HG03460 (cell line): Measurements from ENCODE around the gene AP2M1.
"Not testable (repeated sequence)": the region's sequence is repeated elsewhere in the genome, so short reads cannot be mapped to it uniquely, and the experiment has no call there.

ENCODE experiments used
- ATAC-seq: cut with Tn5 transposase; IDR thresholded peaks from one replicate; pipeline ENCODE4 v1.9.1; 2021; ENCODE audit not compliant: unreplicated experiment

AP2M1 gene

DNA sequence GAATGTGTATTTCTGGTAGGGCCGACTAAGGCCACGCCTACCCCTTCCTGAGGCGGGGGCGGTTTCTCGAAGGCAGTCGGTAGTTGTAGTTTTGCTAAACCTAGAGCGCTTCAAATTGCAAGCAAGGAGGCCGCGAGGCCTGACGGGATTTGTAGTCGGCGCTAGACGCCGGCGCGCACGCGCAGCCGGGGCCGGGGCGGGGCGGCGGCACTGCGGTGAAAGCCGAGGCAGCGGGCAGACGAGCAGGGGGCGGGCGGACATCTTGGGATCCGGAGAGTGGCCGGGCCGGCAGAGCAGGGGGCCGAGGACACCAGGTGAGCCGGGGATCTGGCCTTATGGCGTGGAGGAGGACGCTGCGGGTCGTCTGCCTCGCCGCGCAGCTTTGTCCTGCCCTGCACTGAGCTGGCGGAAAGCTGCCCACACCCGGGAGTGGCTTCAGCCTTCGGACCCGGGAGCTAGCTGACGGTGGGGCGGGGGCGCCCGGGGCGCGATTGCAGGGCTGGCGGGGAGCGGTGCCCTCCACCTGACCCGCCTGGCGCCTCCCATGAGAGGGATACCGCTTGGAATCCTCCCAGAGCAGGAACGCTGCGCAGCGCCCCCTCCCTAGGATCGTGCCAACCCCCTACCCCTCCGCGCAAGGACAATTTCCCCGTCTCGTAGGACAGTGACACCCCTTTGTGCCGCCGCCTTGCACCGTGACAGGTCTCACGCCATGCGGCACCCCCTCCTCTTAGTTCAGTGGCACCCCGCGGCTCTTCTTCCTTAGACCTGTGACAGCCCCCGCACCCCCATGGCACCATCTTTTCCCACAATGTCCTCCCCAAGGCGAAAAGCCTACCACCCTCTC is at the start of gene AP2M1:
TSS of gene AP2M1 (plus strand) at position 210 of the 847 bp plus-strand sequence. CDS start 2,139 bp downstream, outside the sequence.
- ATAC-seq: peak; percentile 95

DNA sequence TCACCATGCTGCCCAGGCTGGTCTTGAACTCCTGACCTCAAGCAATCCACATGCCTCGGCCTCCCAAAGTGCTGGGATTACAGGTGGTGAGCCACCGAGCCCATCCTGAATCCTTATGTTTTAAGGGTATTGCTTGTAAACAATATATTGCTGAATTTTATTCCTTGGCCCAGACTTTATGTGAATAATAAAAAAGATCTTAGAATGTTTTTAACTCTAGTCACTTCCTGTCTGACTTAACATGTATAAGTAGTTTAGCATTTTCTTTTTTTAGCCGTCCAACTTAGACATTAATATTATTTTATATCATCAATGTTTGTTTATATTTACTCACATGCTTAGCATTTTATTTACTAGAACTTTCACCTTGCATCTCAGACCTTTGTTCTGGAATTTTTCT is 48.6 kb upstream of the AP2M1 start:
- no peak for ATAC-seq

DNA sequence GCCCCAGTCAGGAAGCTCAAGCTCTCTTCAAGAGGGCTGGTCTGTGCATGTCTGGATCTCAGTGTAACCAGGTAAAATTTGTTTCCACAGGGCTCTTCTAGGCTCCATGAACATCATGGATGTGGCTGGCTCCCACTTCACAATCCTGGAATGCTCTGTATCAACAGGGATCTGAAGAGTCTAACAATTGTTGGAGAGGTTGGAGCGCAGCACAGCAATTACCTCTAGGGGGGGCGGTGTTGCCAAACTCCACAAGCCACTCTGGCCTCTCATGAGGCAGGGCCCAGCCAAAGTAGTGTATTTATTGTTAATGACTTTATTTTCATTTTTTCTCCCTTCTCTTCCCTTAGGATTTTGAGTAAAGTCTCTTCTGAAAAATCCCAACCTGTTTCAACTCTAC is 45.6 kb upstream of the AP2M1 start:
- no peak for ATAC-seq

DNA sequence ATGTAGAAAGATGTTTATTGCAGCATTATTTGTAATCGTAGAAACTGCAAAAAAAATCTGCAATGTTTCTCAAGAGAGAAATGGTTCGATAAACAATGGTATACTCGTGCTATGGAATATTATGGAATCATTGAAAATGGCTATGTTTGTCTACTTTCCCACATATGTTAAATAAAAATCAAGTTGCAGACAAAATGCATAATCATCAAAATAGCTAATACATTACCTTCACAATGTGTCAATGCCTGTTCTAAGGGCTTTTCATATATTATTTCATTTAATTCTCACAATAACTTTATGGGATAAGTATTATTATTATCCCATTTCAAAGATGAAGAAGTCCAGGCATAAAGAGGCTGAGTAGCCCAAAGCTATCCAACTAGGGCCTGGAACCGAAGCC is 41.7 kb upstream of the AP2M1 start:
- no peak for ATAC-seq

DNA sequence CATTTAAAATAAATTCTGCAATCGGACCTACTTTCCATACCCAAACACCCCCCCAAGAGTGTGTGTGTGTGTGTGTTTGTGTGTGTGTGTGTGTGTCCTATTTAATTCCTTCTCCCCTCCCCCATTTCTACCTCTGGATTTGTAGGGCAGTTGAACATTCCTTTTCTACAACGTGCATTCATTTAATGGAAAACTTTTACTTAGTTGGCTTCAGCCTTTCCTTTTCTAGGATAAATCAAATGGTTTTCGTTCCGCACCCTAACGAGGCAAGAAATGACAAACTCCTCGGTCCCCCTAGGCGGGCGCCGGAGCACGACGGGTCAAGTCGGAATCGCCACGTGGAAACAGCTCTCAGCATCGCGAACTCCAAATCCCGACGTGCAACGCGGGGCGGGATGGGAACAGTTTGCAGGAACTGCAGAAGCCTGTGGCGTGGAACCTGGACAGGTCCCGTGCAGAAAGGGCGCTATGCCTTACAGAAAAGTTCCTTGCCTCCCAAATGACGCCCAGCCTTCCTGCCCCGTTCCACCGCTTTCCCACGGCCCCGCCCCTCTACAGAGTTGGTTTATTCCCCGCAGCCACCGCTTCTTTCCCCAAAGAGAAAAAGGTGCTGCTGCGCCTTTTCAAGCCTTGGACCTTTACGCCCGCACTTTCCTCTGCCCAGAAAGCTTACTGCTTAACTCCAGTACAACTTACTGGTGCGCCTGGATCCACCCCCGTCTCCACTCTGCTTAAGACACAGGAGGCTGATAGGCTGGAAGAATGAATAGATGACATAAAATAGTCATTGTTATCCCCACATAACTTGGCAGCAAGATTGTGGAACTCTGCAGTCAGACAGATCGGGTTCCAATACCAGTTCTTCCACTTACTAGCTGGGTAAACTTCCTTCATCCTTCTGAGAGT is 40.6 kb upstream of the AP2M1 start:
- ATAC-seq: no peak

DNA sequence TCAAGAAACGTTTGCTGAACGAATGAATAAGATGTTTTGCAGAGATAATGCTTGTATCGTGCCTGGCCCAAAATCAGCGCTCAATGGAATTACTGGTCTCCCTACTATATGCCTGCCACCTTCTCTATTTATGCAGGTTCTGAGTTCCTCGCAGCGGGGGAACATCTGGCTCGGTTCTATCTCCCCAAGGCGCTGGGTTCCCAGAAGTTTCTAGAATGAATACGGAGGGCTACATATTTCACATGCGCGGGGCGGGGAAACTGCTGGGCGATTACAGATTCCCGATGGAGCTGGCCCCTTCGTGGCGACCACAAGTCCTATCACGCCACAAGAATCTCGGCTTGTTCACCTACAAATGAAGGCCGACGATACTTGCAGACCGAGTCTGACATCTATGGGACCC is 39.9 kb upstream of the AP2M1 start:
- ATAC-seq: peak; percentile 5

DNA sequence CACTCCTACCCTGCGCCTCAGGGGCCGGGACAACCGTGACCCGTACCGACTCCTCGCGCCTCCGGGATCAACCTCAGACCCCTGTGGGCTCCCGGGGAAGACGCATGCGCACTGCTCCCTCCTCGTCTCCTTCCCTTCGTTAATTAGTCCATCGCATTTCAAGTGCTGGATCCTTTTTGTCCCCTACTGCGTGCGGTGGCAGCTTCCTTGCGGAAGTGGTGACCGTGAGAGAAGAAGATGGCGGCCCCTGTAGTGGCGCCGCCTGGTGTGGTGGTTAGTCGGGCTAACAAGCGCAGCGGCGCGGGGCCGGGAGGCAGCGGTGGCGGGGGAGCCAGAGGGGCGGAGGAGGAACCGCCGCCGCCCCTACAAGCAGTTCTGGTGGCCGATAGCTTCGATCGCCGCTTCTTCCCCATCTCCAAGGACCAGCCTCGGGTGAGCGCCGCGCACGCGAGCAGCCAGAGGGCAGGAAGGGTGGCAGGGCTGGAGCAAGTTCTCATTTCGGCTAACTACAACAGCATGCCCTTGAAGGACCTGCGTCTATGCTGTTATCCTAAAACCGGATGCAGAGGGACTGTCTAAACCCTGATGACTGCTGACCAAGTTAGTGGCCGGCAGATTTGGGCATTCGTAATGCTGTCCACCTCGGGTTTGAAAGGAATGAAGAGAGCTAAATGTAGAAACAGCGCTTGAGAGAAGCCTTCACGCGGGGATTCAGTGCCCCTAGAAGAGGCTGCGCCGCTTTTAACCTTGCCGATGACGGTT is 39.3 kb upstream of the AP2M1 start, which contains the start of gene EIF2B5:
TSS of gene EIF2B5 (plus strand) at position 210 of the 762 bp plus-strand sequence. CDS start at position 238, 28 bp downstream.
- ATAC-seq: peak; percentile 84

DNA sequence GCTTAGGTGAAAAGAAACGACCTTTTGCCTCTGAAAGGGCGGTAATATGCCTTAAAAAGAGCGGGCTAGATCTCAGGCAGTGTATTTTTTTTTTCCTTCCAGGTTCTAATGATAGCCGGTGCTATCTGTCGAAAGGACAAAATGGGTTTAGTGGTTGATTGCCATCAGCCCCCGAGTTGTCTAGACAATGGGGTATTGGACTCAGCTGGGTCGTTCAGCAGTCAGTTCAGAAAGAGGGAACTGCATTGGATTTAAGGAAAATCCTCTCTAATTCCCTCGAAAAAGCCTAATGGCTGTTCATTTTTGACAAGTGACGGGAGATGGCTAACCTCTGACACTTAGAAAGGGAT is 38.8 kb upstream of the AP2M1 start:
- ATAC-seq: no peak

DNA sequence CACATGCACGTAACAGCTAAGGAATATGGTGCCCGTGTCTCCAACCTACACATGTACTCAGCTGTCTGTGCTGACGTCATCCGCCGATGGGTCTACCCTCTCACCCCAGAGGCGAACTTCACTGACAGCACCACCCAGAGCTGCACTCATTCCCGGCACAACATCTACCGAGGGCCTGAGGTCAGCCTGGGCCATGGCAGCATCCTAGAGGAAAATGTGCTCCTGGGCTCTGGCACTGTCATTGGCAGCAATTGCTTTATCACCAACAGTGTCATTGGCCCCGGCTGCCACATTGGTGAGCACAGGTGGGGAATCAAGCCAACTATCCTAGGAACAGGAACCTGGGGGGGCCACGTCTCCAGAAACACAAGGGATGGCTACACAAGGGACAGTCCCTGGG is 34.2 kb upstream of the AP2M1 start:
- no peak for ATAC-seq

DNA sequence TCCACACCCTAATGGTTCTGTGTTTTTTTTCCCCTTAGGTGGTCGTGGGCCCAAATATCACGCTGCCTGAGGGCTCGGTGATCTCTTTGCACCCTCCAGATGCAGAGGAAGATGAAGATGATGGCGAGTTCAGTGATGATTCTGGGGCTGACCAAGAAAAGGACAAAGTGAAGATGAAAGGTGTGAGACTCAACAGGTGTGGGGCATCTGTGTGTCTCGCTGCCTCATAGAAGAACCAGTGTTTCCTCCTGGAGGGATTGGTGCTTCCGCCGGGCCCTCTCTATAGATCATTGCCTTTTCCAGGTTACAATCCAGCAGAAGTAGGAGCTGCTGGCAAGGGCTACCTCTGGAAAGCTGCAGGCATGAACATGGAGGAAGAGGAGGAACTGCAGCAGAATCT is 32.5 kb upstream of the AP2M1 start:
- no peak for ATAC-seq

DNA sequence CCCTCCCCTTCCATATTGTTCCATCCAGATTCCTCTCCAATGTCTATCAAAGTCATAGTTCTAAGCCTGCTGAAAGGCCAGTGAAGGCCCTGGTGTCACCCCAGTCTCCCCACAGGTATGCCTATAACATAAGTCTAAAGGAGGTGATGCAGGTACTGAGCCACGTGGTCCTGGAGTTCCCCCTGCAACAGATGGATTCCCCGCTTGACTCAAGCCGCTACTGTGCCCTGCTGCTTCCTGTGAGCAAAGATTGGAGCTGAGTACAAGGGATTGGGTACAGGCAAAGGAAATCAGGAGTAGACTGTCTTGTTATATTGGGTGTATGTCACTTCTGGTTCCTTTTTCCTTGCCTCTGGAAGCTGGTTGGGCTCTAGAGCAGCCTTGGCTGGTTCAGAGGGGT is 31.3 kb upstream of the AP2M1 start:
- ATAC-seq: no peak

DNA sequence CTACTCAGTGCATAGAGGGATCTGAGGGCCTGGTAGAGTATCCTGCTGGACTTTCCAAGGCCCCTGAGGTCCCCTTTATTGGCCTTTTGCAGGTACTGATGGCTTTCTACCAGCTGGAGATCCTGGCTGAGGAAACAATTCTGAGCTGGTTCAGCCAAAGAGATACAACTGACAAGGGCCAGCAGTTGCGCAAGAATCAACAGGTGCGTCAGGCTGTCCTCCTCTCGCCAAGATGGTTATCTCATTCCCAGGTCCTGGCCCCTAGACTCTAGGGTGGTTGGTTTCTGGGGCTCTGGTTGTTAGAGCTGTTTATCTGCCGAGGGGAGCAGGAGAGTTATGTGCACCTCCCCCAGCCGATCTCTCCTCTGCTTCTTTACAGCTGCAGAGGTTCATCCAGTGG is 30.1 kb upstream of the AP2M1 start:
- no peak for ATAC-seq

DNA sequence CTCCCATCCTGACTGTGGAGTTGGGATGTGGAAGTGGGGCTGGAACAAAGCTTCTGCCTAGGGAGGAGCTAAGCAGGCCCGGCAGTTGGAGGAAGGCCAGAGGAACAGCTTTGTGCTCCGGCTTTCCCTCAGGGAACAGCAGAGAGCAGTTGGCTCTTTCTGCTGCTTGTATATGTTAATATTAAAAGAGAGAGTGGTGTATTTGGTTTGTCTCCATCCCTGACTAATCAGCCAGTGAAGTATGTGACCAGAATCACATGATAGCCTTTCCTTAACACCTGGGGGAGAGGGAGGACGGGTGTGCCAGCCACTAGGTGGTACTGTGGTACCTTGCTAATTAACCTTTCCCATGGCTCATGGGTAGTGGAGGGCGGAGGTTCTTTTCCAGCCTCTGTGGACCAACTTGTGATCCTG is 29.5 kb upstream of the AP2M1 start:
- no peak for ATAC-seq

DNA sequence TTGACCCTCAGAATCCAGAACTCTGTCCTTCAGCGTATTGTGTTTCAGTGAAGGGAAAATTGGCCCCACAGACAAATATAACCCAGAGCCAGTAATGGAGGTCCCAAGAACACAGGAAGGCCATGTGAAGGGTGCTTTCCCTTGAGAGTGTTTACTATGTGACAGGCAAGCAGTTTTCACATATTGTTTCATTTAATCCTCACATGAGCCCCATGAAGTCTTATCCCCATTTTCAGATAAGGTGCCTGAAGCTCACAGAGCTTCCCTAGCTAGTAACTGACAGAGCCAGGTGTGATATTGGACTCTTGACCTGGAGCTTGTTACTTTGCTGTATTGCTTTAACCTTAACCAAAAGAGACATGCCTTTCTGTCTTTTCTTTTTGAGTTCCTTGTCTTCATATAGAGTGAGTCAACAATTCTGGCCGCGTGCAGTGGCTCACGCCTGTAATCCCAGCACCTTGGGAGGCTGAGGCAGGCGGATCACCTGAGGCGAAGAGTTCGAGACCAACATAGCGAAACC is 28.8 kb upstream of the AP2M1 start:
- no peak for ATAC-seq

DNA sequence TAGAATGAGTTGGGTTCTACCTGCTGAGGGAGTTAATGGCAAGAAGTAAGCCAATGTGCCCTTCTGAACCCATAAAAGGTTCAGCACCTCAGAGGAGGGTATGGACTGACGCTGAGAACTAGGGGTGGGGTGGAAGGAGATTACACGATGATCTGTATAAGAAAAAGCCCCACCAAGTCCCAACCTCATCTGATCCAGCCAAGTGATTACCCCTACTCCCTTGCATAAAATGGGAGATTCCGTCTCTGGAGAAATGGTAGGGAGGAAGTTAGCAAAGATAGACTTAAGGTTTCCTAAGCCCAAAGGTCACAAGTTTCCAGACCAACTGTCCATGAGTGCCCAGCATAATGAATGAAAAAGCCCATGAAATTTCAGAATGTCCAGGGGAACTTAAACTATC is 26.6 kb upstream of the AP2M1 start:
- no peak for ATAC-seq

DNA sequence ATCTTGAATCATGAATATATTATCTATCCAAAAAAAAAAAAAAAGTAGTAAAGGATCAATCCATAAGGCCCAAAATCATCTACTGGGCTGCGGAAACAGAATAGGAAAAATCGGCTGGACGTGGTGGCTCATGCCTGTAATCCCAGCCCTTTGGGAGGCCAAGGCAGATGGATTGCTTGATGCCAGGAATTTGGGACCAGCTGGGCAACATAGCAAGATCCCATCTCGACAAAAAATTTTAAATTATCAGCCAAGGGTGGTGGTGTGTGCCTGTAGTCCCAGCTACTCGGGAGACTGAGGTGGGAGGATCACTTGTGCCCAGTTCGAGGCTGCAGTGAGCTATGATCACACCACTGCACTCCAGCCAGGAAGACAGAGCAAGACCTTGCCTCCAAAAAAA is 25.5 kb upstream of the AP2M1 start:
- ATAC-seq: no peak

DNA sequence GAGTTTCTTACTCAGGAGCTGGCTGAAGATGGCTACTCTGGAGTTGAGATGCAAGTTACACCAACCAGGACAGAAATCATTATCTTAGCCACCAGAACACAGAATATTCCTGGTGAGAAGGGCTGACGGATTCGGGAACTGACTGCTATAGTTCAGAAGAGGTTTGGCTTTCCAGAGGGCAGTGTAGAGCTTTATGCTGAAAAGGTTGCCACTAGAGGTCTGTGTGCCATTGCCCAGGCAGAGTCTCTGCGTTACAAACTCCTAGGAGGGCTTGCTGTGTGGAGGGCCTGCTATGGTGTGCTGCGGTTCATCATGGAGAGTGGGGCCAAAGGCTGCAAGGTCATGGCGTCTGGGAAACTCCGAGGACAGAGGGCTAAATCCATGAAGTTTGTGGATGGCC is 24.9 kb upstream of the AP2M1 start:
- not testable (repeated sequence) for ATAC-seq

DNA sequence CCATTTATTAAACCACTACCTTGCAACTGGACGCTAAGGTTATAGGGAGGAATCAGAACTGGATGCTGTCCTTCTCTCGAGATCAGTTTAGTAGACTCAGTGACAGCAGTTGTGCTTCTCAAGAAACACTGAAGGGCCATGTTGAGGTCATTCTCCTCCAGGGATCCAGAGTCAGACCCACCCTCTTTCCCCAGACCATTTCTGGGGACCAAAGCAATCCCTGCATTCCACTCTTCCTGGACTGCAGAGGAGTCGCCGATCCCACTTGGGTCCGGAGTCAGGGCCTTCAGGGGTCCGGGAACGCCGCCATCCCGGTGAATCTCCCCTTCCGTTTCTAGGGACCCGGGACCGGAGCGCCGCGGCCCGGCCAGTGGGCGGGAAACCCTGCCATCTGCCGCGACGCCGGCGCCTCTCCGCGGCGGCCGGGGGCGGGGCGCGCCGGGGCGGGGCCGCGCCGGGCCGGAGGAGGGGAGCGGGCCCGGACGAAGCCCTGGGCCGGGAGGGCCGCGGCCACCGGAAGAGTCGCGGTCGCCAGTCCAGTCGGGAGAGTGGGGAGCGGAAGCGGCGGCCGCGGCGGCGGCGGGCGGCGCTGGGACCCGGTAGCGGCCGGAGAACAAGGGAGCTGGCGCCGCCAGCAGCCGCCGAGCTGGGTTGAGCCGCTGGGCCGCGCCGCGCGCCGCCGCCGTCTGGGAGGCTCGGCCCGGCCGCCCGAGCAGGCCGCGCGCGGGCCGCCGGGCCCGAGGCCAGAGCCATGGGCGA is 19.6 kb upstream of the AP2M1 start, which contains the start of gene DVL3:
TSS of gene DVL3 (plus strand) at position 493 of the 759 bp plus-strand sequence. CDS start at position 752, 259 bp downstream.
- peak; percentile 80 for ATAC-seq

DNA sequence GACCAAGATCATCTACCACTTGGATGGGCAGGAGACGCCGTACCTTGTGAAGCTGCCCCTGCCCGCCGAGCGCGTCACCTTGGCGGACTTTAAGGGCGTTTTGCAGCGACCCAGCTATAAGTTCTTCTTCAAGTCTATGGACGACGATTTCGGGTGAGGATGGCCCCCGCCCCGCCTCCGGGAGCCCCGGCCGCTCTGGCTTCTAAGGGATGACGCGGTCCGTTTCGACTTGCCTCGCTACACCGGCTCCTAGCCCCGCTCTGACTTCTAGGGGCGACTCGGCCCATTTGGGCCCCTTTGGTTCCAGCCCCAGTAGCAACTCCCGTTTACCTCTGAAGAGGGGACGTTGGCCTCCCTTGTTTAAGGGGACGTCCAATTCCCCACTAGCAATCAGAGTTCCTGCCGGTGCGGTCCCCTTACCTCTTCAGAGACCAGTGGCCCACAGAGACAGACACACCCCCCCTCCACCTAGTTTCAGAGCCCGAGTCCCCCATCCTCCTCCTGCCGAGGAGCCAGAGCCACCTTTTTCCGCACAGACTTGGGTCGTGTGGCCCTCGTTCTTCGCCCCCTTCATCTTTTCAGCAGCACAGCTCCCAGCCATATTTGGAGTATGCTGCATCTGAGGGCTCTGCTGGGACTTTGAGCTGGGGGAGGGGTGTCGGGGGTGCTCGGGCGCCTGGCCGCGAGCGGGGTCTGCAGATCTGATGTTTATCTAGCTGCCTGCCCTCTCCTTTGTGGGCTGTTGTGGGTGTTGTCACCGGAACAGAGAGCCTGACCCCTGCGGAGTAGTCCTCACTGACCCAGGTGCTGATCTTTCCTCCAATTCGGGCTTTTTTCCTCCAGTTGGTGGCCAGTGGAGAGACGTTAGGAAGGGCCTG is 18.8 kb upstream of the AP2M1 start:
- ATAC-seq: peak; percentile 25
